Uterus (tissue), 4 donors: ENCODE measurements around the gene RAI14. TPM values are rescaled to one million over a fixed set of nuclear protein-coding genes. Genes with fewer than 3 reads are reported as not detected.
"Not testable (repeated sequence)": the region's sequence is repeated elsewhere in the genome, so short reads cannot be mapped to it uniquely, and the experiment has no call there.

Source experiments
- DNase-seq, 2 donors: peaks; one replicate each; pipeline ENCODE4 v3.0.0-alpha.2; 2019 to 2020
- H3K27ac ChIP-seq, 2 donors: fragments of 200-600 bp; sonication (generic); 1 replicate in 1 of 2; 2 replicates in 1 of 2; pipeline ENCODE4 v1.5.1; 2016 to 2018
- H3K27me3 ChIP-seq, 2 donors: fragments of 200-600 bp; sonication (generic); one replicate each; pipeline ENCODE4 v1.5.1; 2018 to 2019; ENCODE audit warnings: control low read depth in 1 of 2
- H3K36me3 ChIP-seq, 2 donors: fragments of 200-600 bp; sonication (generic); one replicate each; pipeline ENCODE4 v1.5.1; 2019; ENCODE audit warnings: control low read depth in 1 of 2
- H3K4me1 ChIP-seq, 2 donors: fragments of 200-600 bp; sonication (generic); one replicate each; pipeline ENCODE4 v1.5.1; 2018 to 2019; ENCODE audit warnings: control low read depth in 1 of 2
- H3K4me3 ChIP-seq, 2 donors: fragments of 200-600 bp; sonication (generic); 1 replicate in 1 of 2; 2 replicates in 1 of 2; pipeline ENCODE4 v1.5.1; 2018 to 2019; ENCODE audit warnings: mild to moderate bottlenecking in 1 of 2
- H3K9me3 ChIP-seq, 2 donors: fragments of 200-600 bp; sonication (generic); one replicate each; pipeline ENCODE4 v1.5.1; 2019; ENCODE audit warnings: control low read depth in 1 of 2
- CTCF ChIP-seq, 4 experiments: fragments of 200-600 bp in 2 of 4; fragments of 450-650 bp in 2 of 4; sonication (generic) in 2 of 4; IDR thresholded peaks; one replicate each; pipeline ENCODE4 v1.5.1; 2016 to 2019; ENCODE audit warnings: antibody characterized with exemption in 4 of 4, mild to moderate bottlenecking in 2 of 4, moderate library complexity in 1 of 4
- POLR2A ChIP-seq, 2 donors: fragments of 450-650 bp; IDR thresholded peaks; one replicate each; pipeline ENCODE4 v1.6.1; 2016; ENCODE audit warnings: antibody characterized with exemption in 2 of 2, mild to moderate bottlenecking in 1 of 2, moderate library complexity in 1 of 2
- intact Hi-C: fragments of 100-400 bp; cut with DNase I; formaldehyde crosslinking; loops from one replicate; pipeline ENCODE4 v1.15.1; 2023; ENCODE audit warnings: low total_unique reads
- total RNA-seq, 4 donors: library from RNA; depleted of rRNA in 3 of 4; stranded (reverse); fragments of >200 nt in 3 of 4; gene quantifications; one replicate each; pipeline versions ENCODE4 v1.1.0 to v1.2.4, GENCODE V29; 2014 to 2023
- donor health status: DM: yes; HTN: yes; CAD: no.

Gene RAI14
- total RNA-seq, 4 donors from 2014 or later = 32.4 to 264 (median 117) TPM

GRCh38 chr5:34822956-34823715 is 167.0 kb downstream of the RAI14 start:
- intact Hi-C loops = no loop called here
- no peaks in the 10 kb centered on the region for H3K36me3 ChIP-seq
- no peaks in the 10 kb centered on the region for H3K9me3 ChIP-seq
- TF ChIP-seq CTCF (IDR thresholded peaks at IDR 0.05) (no peak), POLR2A (IDR thresholded peaks at IDR 0.05) (no peak)
- no peaks in the 10 kb centered on the region for H3K4me1 ChIP-seq
- H3K4me3 ChIP-seq = no peak overlapping the region
- H3K27me3 ChIP-seq = no peaks in the 10 kb centered on the region
- no peak for DNase-seq
- H3K27ac ChIP-seq = no peak overlapping the region

- Histone ChIP-seq H3K27me3 (no peaks in the 10 kb centered on the region), H3K9me3 (no peaks in the 10 kb centered on the region), H3K36me3 (no peaks in the 10 kb centered on the region), H3K27ac (no peak overlapping the region), H3K4me1 (no peaks in the 10 kb centered on the region), H3K4me3 (no peak overlapping the region)
- intact Hi-C loops = no loop called here
- DNase-seq = no peak
- TF ChIP-seq CTCF (IDR thresholded peaks at IDR 0.05) (no peak), POLR2A (IDR thresholded peaks at IDR 0.05) (no peak)
Observed at GRCh38 chr5:34826347-34826746, 170.2 kb downstream of the RAI14 start.

GRCh38 chr5:34827588-34828506 is 171.7 kb downstream of the RAI14 start:
- no peaks in the 10 kb centered on the region for H3K27me3 ChIP-seq
- H3K4me1 ChIP-seq = no peaks in the 10 kb centered on the region
- intact Hi-C loops = no loop called here
- H3K4me3 ChIP-seq = no peak overlapping the region
- DNase-seq = no peak
- TF ChIP-seq CTCF (IDR thresholded peaks at IDR 0.05) (no peak), POLR2A (IDR thresholded peaks at IDR 0.05) (no peak)
- H3K9me3 ChIP-seq = no peaks in the 10 kb centered on the region
- H3K27ac ChIP-seq = no peak overlapping the region
- no peaks in the 10 kb centered on the region for H3K36me3 ChIP-seq

- H3K27ac ChIP-seq, H3K9me3 ChIP-seq, H3K27me3 ChIP-seq, H3K4me1 ChIP-seq, intact Hi-C loops, H3K4me3 ChIP-seq, DNase-seq, H3K36me3 ChIP-seq: not testable (repeated sequence)
Observed at GRCh38 chr5:34830827-34831226, 174.7 kb downstream of the RAI14 start.

- no peak for DNase-seq
- Histone ChIP-seq H3K27ac (no peak overlapping the region), H3K4me1 (no peaks in the 10 kb centered on the region), H3K9me3 (no peaks in the 10 kb centered on the region), H3K36me3 (no peaks in the 10 kb centered on the region), H3K27me3 (no peaks in the 10 kb centered on the region), H3K4me3 (no peak overlapping the region)
- TF ChIP-seq POLR2A (IDR thresholded peaks at IDR 0.05) (no peak), CTCF (IDR thresholded peaks at IDR 0.05) (no peak)
- intact Hi-C loops = no loop called here
Observed at GRCh38 chr5:34831303-34831702, 175.2 kb downstream of the RAI14 start.
